Liver (tissue), 9 donors: ENCODE measurements around the gene VPS39. TPM values are rescaled to one million over a fixed set of nuclear protein-coding genes. Genes with fewer than 3 reads are reported as not detected.
A peak's percentile ranks its signal among the peaks of the same experiment; 100 is the strongest.

ENCODE experiments used
- DNase-seq: peaks from one replicate; pipeline ENCODE4 v3.0.0-alpha.2; 2017; ENCODE audit warnings: low spot score
- H3K27ac ChIP-seq, 2 donors: one replicate each; pipeline ENCODE4 v1.7.0; 2013; ENCODE audit warnings: inconsistent platforms in 2 of 2, low read length in 2 of 2, control low read depth in 1 of 2, low read depth in 1 of 2, mild to moderate bottlenecking in 1 of 2
- H3K27me3 ChIP-seq, 4 donors: one replicate each; pipeline versions ENCODE4 v1.6.1 to v1.7.0; 2013; ENCODE audit warnings: low read length in 3 of 4, inconsistent platforms in 1 of 4, mild to moderate bottlenecking in 1 of 4, moderate library complexity in 1 of 4; ENCODE audit not compliant: control insufficient read depth in 4 of 4, insufficient read depth in 4 of 4
- H3K36me3 ChIP-seq, 4 donors: one replicate each; pipeline versions ENCODE4 v1.6.1 to v1.7.0; 2013; ENCODE audit warnings: low read length in 3 of 4, mild to moderate bottlenecking in 3 of 4, low read depth in 1 of 4, moderate library complexity in 1 of 4; ENCODE audit not compliant: control insufficient read depth in 4 of 4, insufficient read depth in 3 of 4
- H3K4me1 ChIP-seq, 4 donors: one replicate each; pipeline versions ENCODE4 v1.6.1 to v1.7.0; 2013; ENCODE audit warnings: low read length in 3 of 4, mild to moderate bottlenecking in 3 of 4, moderate library complexity in 1 of 4; ENCODE audit not compliant: control insufficient read depth in 4 of 4, insufficient read depth in 4 of 4
- H3K4me3 ChIP-seq, 3 donors: one replicate each; pipeline versions ENCODE4 v1.6.1 to v1.7.0; 2013; ENCODE audit warnings: low read length in 3 of 3, control low read depth in 1 of 3, low read depth in 1 of 3, mild to moderate bottlenecking in 1 of 3
- H3K9ac ChIP-seq, 2 donors: one replicate each; pipeline ENCODE4 v1.7.0; 2013; ENCODE audit warnings: low read length in 2 of 2, mild to moderate bottlenecking in 2 of 2, moderate library complexity in 2 of 2, control low read depth in 1 of 2, low read depth in 1 of 2
- H3K9me3 ChIP-seq, 4 donors: one replicate each; pipeline versions ENCODE4 v1.6.1 to v1.7.0; 2013; ENCODE audit warnings: low read length in 3 of 4; ENCODE audit not compliant: control insufficient read depth in 4 of 4
- EGR1 ChIP-seq, 2 donors: IDR thresholded peaks; 2 replicates each; pipeline ENCODE4 v1.6.1; 2016 to 2018; ENCODE audit warnings: antibody characterized with exemption in 2 of 2, low read depth in 2 of 2
- FOXA1 ChIP-seq: IDR thresholded peaks from 2 replicates; pipeline ENCODE4 v1.6.1; 2016; ENCODE audit warnings: antibody characterized with exemption
- FOXA2 ChIP-seq: IDR thresholded peaks from 2 replicates; pipeline ENCODE4 v1.6.1; 2016; ENCODE audit warnings: antibody characterized with exemption
- GABPA ChIP-seq, 2 donors: IDR thresholded peaks in 1 of 2; conservative IDR thresholded peaks in 1 of 2; 2 replicates each; pipeline ENCODE4 v1.6.1; 2016; ENCODE audit warnings: antibody characterized with exemption in 2 of 2, mild to moderate bottlenecking in 1 of 2, moderate library complexity in 1 of 2
- HNF4A ChIP-seq, 2 donors: conservative IDR thresholded peaks; 2 replicates each; pipeline ENCODE4 v1.6.1; 2016; ENCODE audit warnings: antibody characterized with exemption in 2 of 2, mild to moderate bottlenecking in 2 of 2
- HNF4G ChIP-seq: IDR thresholded peaks from 2 replicates; pipeline ENCODE4 v1.6.1; 2016; ENCODE audit warnings: antibody characterized with exemption
- JUND ChIP-seq, 2 donors: IDR thresholded peaks; 2 replicates each; pipeline ENCODE4 v1.6.1; 2016; ENCODE audit warnings: antibody characterized with exemption in 2 of 2
- NR2F2 ChIP-seq: IDR thresholded peaks from 2 replicates; pipeline ENCODE4 v1.6.1; 2016; ENCODE audit warnings: antibody characterized with exemption
- RAD21 ChIP-seq, 2 donors: IDR thresholded peaks; 2 replicates each; pipeline ENCODE4 v1.6.1; 2016; ENCODE audit warnings: antibody characterized with exemption in 2 of 2, mild to moderate bottlenecking in 2 of 2
- SP1 ChIP-seq: IDR thresholded peaks from 2 replicates; pipeline ENCODE4 v1.6.1; 2018; ENCODE audit warnings: antibody characterized with exemption, mild to moderate bottlenecking
- TAF1 ChIP-seq: conservative IDR thresholded peaks from 2 replicates; pipeline ENCODE4 v1.6.1; 2016; ENCODE audit warnings: antibody characterized with exemption, mild to moderate bottlenecking
- YY1 ChIP-seq: IDR thresholded peaks from 2 replicates; pipeline ENCODE4 v1.6.1; 2016; ENCODE audit warnings: antibody characterized with exemption, mild to moderate bottlenecking
- WGBS: extraction: QIAGEN DNeasy Blood & Tissue Kit; methylation state at CpG from one replicate; pipeline ENCODE4 v1.1.7; 2013; 5-methylcytosine and 5-hydroxymethylcytosine counted together
- polyA plus RNA-seq, 2 donors: library from polyadenylated mRNA; stranded (reverse) in 1 of 2; unstranded in 1 of 2; fragments of 200-250 nt in 1 of 2; fragments of >200 nt in 1 of 2; fragmentation: Nextera tagmentation in 1 of 2; extraction: Ambion mirVana in 1 of 2; gene quantifications; one replicate each; pipeline versions ENCODE4 v1.2.1 to v1.2.3, GENCODE V29; 2013 to 2015
- total RNA-seq, 2 donors: library from RNA; depleted of rRNA; stranded (reverse); fragments of >200 nt; gene quantifications; one replicate each; pipeline ENCODE4 v1.2.3, GENCODE V29; 2014
- TF ChIP-seq, protein P1 (sequence below): IDR thresholded peaks from 2 replicates; pipeline ENCODE4 v1.6.1; 2016; ENCODE audit warnings: antibody characterized with exemption
- TF ChIP-seq, protein P2 (sequence below): fragments of 150-350 bp; IDR thresholded peaks from 2 replicates; pipeline ENCODE4 v1.5.1; 2017; ENCODE audit warnings: improper control_type of control experiment, low read depth, low read length; ENCODE audit not compliant: missing input control
- TF ChIP-seq, protein P3 (sequence below): IDR thresholded peaks from 2 replicates; pipeline ENCODE4 v1.6.1; 2016; ENCODE audit warnings: antibody characterized with exemption
- donor health status: healthy.
- donor health status: healthy.
- donor health status: healthy.
- donor health status: healthy.
- donor health status: healthy.

Gene VPS39
- total and polyA plus RNA-seq, 4 donors = 11.1 to 41.2 (median 16.8) TPM

GRCh38 chr15:42140383-42141070 is 67.6 kb downstream of the VPS39 start:
- DNase-seq = no peak

DNA sequence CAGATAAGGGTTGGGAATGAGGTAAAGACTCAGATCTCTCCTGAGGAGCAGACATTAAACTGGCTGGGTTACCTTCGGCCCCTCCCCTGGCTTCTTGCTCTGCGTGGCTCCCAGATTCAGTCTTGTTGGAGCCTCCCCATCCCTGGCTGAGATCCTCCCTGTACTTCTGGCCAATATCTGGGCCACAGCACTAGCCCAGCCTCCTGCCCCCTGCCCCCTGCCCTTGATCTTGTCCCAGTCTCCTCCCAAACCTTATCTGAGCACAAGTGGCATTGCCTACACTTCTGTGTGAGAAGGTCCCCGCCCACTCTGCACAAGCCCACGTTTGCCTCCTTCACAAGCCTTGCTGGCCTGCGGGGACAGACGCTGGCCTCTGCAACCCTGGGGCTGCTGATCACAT is 68.5 kb downstream of the VPS39 start:
- H3K4me3 ChIP-seq = no peak overlapping the region
- no peaks in the 10 kb centered on the region for H3K27me3 ChIP-seq
- H3K27ac ChIP-seq = no peak overlapping the region
- peaks cover 0 to 7% (median 4%) of the 10 kb centered on the region in 4 donors for H3K9me3 ChIP-seq
- TF ChIP-seq GABPA (IDR thresholded peaks at IDR 0.05 in 1 of 2, conservative IDR thresholded peaks at IDR 0.05 in 1 of 2) (no peak), RAD21 (IDR thresholded peaks at IDR 0.05) (no peak), HNF4G (no peak), FOXA1 (no peak), NR2F2 (no peak), FOXA2 (no peak), YY1 (no peak)
- TF ChIP-seq, protein P1, sequence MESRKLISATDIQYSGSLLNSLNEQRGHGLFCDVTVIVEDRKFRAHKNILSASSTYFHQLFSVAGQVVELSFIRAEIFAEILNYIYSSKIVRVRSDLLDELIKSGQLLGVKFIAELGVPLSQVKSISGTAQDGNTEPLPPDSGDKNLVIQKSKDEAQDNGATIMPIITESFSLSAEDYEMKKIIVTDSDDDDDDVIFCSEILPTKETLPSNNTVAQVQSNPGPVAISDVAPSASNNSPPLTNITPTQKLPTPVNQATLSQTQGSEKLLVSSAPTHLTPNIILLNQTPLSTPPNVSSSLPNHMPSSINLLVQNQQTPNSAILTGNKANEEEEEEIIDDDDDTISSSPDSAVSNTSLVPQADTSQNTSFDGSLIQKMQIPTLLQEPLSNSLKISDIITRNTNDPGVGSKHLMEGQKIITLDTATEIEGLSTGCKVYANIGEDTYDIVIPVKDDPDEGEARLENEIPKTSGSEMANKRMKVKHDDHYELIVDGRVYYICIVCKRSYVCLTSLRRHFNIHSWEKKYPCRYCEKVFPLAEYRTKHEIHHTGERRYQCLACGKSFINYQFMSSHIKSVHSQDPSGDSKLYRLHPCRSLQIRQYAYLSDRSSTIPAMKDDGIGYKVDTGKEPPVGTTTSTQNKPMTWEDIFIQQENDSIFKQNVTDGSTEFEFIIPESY = no peak
- TF ChIP-seq, protein P2, sequence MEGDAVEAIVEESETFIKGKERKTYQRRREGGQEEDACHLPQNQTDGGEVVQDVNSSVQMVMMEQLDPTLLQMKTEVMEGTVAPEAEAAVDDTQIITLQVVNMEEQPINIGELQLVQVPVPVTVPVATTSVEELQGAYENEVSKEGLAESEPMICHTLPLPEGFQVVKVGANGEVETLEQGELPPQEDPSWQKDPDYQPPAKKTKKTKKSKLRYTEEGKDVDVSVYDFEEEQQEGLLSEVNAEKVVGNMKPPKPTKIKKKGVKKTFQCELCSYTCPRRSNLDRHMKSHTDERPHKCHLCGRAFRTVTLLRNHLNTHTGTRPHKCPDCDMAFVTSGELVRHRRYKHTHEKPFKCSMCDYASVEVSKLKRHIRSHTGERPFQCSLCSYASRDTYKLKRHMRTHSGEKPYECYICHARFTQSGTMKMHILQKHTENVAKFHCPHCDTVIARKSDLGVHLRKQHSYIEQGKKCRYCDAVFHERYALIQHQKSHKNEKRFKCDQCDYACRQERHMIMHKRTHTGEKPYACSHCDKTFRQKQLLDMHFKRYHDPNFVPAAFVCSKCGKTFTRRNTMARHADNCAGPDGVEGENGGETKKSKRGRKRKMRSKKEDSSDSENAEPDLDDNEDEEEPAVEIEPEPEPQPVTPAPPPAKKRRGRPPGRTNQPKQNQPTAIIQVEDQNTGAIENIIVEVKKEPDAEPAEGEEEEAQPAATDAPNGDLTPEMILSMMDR = no peak
- no peak for DNase-seq
- no peak overlapping the region for H3K9ac ChIP-seq
- peaks cover 0 to 1% (median 0%) of the 10 kb centered on the region in 4 donors for H3K4me1 ChIP-seq
- WGBS = 80% methylated on average over 6 of the region's 6 CpGs
- H3K36me3 ChIP-seq = no peaks in the 10 kb centered on the region

More at GRCh38 chr15:42140383-42141070, 67.6 kb downstream of the VPS39 start:
- Histone ChIP-seq H3K4me3 (no peak overlapping the region), H3K9ac (no peak overlapping the region), H3K9me3 (peaks cover 0 to 7% (median 4%) of the 10 kb centered on the region in 4 donors), H3K4me1 (peaks cover 0 to 1% (median 0%) of the 10 kb centered on the region in 4 donors), H3K36me3 (no peaks in the 10 kb centered on the region), H3K27me3 (no peaks in the 10 kb centered on the region), H3K27ac (no peak overlapping the region)
- 81% methylated on average over 8 of the region's 8 CpGs for WGBS
- no peak for TF ChIP-seq FOXA2
- no peak for TF ChIP-seq GABPA (IDR thresholded peaks at IDR 0.05 in 1 of 2, conservative IDR thresholded peaks at IDR 0.05 in 1 of 2)
- TF ChIP-seq HNF4A (conservative IDR thresholded peaks at IDR 0.05) = no peak
- no peak for TF ChIP-seq TAF1
- no peak for TF ChIP-seq JUND (IDR thresholded peaks at IDR 0.05)
- TF ChIP-seq SP1 = no peak

DNA sequence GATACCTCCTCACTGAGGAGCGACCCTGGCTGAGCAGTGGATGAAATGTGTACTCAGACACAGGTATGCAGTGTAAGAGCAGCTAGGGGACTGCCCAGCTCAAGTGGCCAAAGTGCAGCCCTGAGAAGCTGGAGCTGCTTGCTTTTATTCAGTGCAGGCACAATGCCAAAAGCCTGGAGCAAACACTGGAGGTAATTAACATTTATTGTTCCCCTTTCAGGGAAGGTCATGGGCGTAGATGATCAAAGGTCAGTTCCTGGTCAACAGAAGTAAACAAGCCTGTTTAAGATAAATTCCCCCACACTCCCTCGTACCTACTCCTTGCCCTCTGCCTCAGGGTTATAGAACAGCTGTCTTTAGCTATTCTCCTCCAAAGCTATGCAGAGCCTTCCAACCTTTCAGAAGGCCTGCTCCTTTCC is 69.1 kb downstream of the VPS39 start:
- 34% methylated on average over 3 of the region's 3 CpGs for WGBS
- no peak overlapping the region for H3K27ac ChIP-seq
- peak; percentile 27 for DNase-seq

More for the DNA sequence above, 69.1 kb downstream of the VPS39 start:
- peak in 1 of 2 donors; percentile 21 for TF ChIP-seq HNF4A (conservative IDR thresholded peaks at IDR 0.05)
- TF ChIP-seq, protein P3, sequence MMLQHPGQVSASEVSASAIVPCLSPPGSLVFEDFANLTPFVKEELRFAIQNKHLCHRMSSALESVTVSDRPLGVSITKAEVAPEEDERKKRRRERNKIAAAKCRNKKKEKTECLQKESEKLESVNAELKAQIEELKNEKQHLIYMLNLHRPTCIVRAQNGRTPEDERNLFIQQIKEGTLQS = no peak
- no peak for TF ChIP-seq EGR1 (IDR thresholded peaks at IDR 0.05; ENCODE audit: low read depth in 2 of 2)
- Histone ChIP-seq H3K9me3 (peaks cover 0 to 7% (median 4%) of the 10 kb centered on the region in 4 donors), H3K4me1 (peaks cover 0 to 1% (median 0%) of the 10 kb centered on the region in 4 donors), H3K4me3 (no peak overlapping the region), H3K36me3 (no peaks in the 10 kb centered on the region), H3K27me3 (no peaks in the 10 kb centered on the region), H3K9ac (no peak overlapping the region)
